Measurements from ENCODE around the gene HLA-DQB2. TPM values are rescaled to one million over a fixed set of nuclear protein-coding genes. Genes with fewer than 3 reads are reported as not detected.

Gene HLA-DQB2
- not detected in 2 replicates for total RNA-seq

GRCh38 chr6:32763421-32763820 is at the start of gene HLA-DQB2:
TSS of gene HLA-DQB2 (minus strand) at chr6:32763532. CDS start at chr6:32763470, 62 bp downstream.

GRCh38 chr6:32741031-32741960 is 22.0 kb downstream of the HLA-DQB2 start, which contains the start of gene HLA-DQA2:
TSS of gene HLA-DQA2 (plus strand) at chr6:32741391. CDS start at chr6:32741444, 53 bp downstream.

Other genes starting within 250 kb of the HLA-DQB2 start
- 0.09 and 0.19 TPM in 2 replicates for gene HLA-DRB5, start 233.2 kb downstream of the HLA-DQB2 start, total RNA-seq
- gene HLA-DRB1, start 173.7 kb downstream of the HLA-DQB2 start, total RNA-seq: 0.09 and 8.3 TPM in 2 replicates
- gene HLA-DQA1, start 126.1 kb downstream of the HLA-DQB2 start, total RNA-seq: not detected in 2 replicates
- gene HLA-DQB1, start 96.9 kb downstream of the HLA-DQB2 start, total RNA-seq: not detected in 2 replicates
- gene HLA-DQA2, start 22.1 kb downstream of the HLA-DQB2 start, total RNA-seq: not detected in 2 replicates
- gene HLA-DOB, start 53.5 kb upstream of the HLA-DQB2 start, total RNA-seq: 0.47 TPM in 1 of 2 replicates, not detected in the other
- 36.6 and 42.7 TPM in 2 replicates for gene TAP2, start 75.2 kb upstream of the HLA-DQB2 start, total RNA-seq
- 46.6 and 69.2 TPM in 2 replicates for gene PSMB8, start 80.5 kb upstream of the HLA-DQB2 start, total RNA-seq
- 35.1 and 52.2 TPM in 2 replicates for gene TAP1, start 90.2 kb upstream of the HLA-DQB2 start, total RNA-seq
- 8.6 and 32.4 TPM in 2 replicates for gene PSMB9, start 90.7 kb upstream of the HLA-DQB2 start, total RNA-seq
- 0.27 TPM in 1 of 2 replicates, not detected in the other for gene HLA-DMB, start 177.5 kb upstream of the HLA-DQB2 start, total RNA-seq
- 0.27 and 0.75 TPM in 2 replicates for gene HLA-DMA, start 189.6 kb upstream of the HLA-DQB2 start, total RNA-seq
- gene BRD2, start 205.1 kb upstream of the HLA-DQB2 start, total RNA-seq: 48.0 and 63.6 TPM in 2 replicates
- gene HLA-DOA, start 246.1 kb upstream of the HLA-DQB2 start, total RNA-seq: under 0.01 TPM in 1 of 2 replicates, not detected in the other